GM18868 (cell line): Measurements from ENCODE around the gene ZNF76.
"Not testable (repeated sequence)": the region's sequence is repeated elsewhere in the genome, so short reads cannot be mapped to it uniquely, and the experiment has no call there.

ENCODE experiments used
- ATAC-seq: cut with Tn5 transposase; IDR thresholded peaks from one replicate; pipeline ENCODE4 v1.9.1; 2021; ENCODE audit warnings: mild to moderate bottlenecking, moderate library complexity; ENCODE audit not compliant: unreplicated experiment

The ZNF76 gene

DNA sequence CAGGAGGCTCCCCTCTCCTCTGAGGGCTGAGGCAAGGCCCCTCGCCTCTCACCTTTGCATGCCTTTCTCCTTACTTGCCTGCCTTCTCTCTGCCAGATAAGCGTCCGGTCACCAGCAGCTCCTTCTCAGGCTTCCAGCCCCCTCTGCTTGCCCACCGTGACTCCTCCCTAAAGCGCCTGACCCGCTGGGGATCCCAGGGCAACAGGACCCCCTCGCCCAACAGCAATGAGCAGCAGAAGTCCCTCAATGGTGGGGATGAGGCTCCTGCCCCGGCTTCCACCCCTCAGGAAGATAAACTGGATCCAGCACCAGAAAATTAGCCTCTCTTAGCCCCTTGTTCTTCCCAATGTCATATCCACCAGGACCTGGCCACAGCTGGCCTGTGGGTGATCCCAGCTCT lies 61.6 kb downstream of the ZNF76 start:
- no peak for ATAC-seq

GRCh38 chr6:35327349-35328027 lies 68.0 kb downstream of the ZNF76 start:
- ATAC-seq, result no peak

DNA sequence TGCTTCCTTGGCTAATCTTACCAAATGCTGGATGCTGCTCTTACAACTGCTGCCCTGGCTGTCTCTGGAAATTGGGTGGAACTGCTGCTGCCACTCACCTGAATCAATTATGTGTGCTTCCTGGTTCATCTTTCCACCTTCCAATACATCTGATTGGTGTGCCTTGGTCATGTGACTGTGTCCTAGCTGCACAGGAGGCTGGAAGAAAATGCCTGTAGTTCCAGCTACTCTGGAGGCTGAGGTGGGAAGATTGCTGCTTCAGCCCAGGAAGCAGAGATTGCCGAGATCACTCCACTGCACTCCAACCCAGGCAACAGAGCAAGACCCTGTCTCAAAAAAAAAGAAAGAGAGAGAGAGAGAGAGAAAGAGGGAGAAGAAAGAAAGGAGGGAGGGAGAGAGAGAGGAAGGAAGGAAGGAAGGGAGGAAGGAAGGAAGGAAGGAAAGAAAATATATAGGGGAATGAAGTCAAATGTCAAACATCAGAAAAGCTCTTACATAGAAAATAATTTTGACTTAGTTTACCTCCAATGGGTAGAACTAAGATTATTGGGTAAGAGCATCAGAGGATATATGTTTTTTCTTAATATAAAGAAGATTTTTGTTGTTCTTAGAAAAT lies 68.7 kb downstream of the ZNF76 start:
- no peak for ATAC-seq

DNA sequence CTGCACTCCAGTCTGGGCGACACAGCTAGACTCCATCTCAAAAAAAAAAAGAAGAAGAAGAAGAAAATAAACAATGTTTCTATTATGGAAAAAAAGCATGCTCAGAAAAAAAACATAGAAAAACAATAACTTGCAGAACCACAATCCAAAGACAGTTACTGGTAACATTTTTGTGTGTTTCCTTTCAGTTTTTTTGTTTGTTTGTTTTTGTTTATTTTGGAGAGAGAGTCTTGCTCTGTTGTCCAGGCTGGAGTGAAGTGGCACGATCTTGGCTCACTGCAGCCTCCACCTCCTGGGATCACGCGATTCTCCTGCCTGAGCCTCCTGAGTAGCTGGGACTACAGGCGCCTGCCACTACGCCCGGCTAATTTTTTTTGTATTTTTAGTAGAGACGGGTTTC lies 69.4 kb downstream of the ZNF76 start:
- not testable (repeated sequence) for ATAC-seq

DNA sequence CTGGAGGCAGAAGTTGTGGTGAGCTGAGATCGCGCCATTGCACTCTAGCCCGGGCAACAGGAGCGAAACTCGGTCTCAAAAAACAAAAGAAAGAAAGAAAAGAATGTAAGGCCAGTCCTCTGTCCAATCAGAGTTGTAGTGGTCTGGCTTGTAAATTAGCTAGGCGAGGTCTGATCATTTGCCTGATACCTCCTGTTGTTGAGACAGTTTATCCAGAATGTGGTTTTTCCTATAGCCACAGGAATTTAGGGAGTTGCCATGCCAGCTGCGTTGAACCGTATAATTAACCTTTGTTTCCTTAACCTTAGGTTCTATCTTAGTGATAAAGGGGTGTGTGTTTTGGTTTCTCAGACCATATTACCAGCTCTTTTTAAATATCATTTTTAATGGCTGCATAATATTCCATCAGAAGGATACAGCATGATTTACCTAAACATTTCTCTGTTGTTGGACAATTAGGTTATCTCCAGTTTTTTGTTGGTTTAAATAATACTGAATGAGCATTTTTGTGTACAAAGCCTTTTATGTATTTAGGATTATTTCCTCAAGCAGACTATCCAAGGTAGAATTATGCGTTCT lies 71.1 kb downstream of the ZNF76 start:
- no peak for ATAC-seq

- ATAC-seq, result not testable (repeated sequence)
These were observed 72.7 kb downstream of the ZNF76 start for GRCh38 chr6:35332074-35332887.

- ATAC-seq, result no peak
These were observed 82.0 kb downstream of the ZNF76 start for GRCh38 chr6:35341557-35341956.

DNA sequence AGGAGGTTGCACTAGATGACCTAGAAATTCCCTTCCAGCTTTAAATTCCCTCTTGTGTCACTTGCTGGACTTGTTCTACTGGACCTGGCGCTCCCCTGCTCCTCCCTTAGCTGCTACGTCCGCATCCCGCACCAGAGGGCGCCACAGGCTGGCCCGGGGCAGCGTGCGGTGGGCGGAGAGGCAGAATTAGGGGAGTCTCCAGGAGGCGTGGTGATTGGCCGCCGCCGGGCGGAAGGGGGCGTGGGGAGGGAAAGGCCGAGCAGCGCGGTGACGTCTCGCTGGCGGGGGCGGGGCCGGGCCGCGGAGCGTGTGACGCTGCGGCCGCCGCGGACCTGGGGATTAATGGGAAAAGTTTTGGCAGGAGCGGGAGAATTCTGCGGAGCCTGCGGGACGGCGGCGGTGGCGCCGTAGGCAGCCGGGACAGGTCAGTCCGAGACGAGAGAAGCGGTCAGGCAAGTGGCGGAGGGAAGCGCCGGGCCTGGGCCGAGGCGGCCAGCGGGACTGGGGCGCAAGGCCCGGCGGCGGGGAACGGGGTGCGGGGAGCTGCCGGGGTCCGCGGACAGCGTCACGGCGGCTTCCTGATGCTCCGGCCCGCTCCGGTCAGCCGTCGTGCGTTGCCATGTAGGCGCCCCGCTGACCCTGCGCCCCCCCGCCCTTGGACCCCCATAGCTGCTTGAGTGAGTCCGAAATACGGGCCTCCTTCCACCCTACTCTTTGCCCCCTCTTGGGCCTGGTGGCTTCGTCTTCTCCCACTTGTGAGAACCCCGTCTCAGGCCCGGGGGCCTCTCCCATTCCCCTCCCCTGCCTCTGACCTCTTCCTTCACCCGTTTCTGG lies 82.9 kb downstream of the ZNF76 start, which contains the start of gene PPARD:
PPARD (plus strand) TSS at position 301 of the 834 bp plus-strand sequence. CDS start 68,530 bp downstream, outside the sequence.
- peak; percentile 98 for ATAC-seq

- ATAC-seq, result no peak
These were observed 83.7 kb downstream of the ZNF76 start for GRCh38 chr6:35343092-35343834.

DNA sequence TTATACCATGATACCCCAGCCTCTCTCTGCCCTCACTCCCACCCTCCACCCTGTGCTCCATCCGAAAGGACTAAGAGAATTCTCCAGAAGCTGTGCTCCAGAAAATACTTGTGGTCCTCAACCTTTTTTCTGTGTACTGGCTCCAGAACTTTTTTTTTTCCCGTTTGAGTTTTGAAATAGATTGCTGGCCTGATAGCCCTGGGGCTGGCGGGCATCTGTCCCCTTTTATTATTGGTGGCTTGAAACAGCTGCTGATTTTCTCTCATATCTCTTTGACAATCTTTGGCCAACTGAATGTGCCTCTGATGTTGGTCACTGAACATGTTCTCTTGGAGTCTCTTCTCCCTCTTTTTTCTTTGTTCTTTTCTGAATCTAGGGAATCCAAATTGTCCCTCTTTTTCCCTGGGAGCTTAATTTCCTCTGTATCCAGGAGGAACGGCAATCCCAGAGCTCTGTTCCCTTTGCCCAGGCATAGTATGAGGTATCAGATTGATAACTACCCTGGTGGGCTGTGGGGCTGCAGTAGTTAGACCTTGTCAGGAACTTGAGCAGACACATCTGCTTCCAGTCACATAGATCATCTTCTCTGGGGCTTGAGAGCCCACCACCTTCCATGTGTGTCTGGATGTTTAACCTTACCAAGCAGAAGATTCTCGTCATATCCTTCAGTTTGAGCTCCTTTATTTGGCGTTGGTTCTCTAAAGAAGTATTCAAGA lies 84.5 kb downstream of the ZNF76 start:
- ATAC-seq, result no peak
